Measurements from ENCODE around the gene HTR4. TPM values are rescaled to one million over a fixed set of nuclear protein-coding genes. Genes with fewer than 3 reads are reported as not detected.

HTR4 gene
- polyA plus RNA-seq, 2 of the 4 experiments (the other 2 are of a cell fraction) = not detected

DNA sequence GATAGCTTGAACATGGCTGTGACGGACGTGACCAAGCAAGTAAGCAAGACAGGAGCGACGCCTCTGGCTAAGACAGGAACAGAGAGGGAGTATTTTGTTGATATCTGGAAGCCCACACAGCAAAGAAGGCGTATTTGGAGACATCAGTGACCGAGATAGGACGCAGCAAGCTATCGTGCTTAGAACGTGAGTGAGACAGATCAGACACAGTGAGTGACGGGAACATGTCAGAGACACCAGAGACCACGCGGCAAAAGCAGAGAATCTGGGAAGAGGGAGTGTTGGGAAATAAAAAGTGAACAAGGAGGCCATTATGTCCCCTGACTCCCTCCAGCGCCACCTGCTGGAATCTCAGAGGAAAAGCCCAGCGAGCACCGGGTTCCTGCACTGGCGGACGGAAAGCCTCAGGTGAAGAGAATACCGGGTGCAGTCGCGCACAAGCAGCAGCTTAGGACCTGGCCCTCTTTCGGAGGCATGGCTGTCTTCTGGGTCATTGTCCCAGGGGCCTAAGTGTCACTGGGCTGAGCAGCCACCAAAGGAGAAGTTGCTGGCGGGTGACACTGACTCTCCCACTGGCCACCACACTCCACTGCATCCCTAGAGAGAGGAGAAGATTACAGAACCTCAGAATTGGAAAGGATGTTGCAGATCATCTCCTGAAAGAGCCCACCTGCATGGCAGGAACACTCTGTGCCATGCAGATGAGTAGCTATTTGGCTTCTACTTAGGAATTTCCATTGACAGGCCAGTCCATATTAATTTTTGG, 171.4 kb downstream of the HTR4 start (continued):
- TF ChIP-seq, protein P1, sequence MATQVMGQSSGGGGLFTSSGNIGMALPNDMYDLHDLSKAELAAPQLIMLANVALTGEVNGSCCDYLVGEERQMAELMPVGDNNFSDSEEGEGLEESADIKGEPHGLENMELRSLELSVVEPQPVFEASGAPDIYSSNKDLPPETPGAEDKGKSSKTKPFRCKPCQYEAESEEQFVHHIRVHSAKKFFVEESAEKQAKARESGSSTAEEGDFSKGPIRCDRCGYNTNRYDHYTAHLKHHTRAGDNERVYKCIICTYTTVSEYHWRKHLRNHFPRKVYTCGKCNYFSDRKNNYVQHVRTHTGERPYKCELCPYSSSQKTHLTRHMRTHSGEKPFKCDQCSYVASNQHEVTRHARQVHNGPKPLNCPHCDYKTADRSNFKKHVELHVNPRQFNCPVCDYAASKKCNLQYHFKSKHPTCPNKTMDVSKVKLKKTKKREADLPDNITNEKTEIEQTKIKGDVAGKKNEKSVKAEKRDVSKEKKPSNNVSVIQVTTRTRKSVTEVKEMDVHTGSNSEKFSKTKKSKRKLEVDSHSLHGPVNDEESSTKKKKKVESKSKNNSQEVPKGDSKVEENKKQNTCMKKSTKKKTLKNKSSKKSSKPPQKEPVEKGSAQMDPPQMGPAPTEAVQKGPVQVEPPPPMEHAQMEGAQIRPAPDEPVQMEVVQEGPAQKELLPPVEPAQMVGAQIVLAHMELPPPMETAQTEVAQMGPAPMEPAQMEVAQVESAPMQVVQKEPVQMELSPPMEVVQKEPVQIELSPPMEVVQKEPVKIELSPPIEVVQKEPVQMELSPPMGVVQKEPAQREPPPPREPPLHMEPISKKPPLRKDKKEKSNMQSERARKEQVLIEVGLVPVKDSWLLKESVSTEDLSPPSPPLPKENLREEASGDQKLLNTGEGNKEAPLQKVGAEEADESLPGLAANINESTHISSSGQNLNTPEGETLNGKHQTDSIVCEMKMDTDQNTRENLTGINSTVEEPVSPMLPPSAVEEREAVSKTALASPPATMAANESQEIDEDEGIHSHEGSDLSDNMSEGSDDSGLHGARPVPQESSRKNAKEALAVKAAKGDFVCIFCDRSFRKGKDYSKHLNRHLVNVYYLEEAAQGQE (IDR thresholded peaks at IDR 0.05) = no peak
- TF ChIP-seq ELK1 (IDR thresholded peaks at IDR 0.05; ENCODE audit: low read depth, low read length) (no peak), RAD21 (conservative IDR thresholded peaks at IDR 0.05 in 1 of 2, IDR thresholded peaks at IDR 0.05 in 1 of 2) (peak; percentile 47 to 49; a peak in 4 of 5 replicates), MAZ (IDR thresholded peaks at IDR 0.05; ENCODE audit: borderline replicate concordance, low read depth, low read length) (no peak), KDM5A (IDR thresholded peaks at IDR 0.05) (no peak), ESRRA (IDR thresholded peaks at IDR 0.05; ENCODE audit: borderline replicate concordance, low read length) (no peak), HEYL (CRISPR knock-in tag; IDR thresholded peaks at IDR 0.05) (no peak), JUN (IDR thresholded peaks at IDR 0.05) (no peak), HDAC2 (IDR thresholded peaks at IDR 0.05) (no peak), ZFP36 (IDR thresholded peaks at IDR 0.05; ENCODE audit: borderline replicate concordance, partially characterized antibody) (peak; percentile 54), CHD2 (IDR thresholded peaks at IDR 0.05; ENCODE audit: low read length, partially characterized antibody) (no peak), RCOR1 (IDR thresholded peaks at IDR 0.05; ENCODE audit: low read depth, low read length) (no peak), CBX8 (IDR thresholded peaks at IDR 0.05) (no peak)

DNA sequence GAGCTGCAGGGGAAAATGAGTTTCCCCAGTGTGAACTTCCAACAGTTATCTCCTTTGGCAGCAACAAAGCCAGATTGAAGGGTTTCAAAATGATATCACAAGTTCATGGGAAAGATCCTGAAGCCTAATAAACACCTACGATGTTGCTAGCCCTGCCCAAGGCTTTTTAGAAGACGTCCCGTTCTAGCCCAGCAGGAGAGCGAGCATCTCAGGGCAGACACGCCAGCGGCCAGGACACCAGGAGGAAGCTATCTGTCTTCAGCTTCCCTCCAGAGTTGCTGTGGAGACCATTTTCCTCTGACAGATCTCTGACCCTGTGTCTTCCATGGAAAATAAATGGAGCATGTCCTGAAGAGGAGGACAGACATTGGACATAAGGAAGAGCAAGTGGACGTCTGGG, 172.1 kb downstream of the HTR4 start:
- H3K4me3 ChIP-seq = peak overlapping the region; percentile 46; the same call in 2 of the 3 replicates
- 0 out of 3 replicates have a peak, but pooled peaks cover 3% of the 10 kb centered on the region for H3K4me1 ChIP-seq
- ATAC-seq (peak; percentile 42 to 68; a peak in 5 of 6 replicates), DNase-seq (ENCODE audit: low read depth in 1 of 2, low spot score in 1 of 2) (peak in 1 of 2 experiments; percentile 1), FAIRE-seq (no peak)
- ChIA-PET CTCF (interaction anchor here (0.8 to 3.5 kb wide), 19 partner anchors 9 to 574 kb away, joined by 3 to 36 read pairs (median 4); no protein-coding TSS in a partner anchor), POLR2A (no interaction called here)
- H3K9me3 ChIP-seq = no peaks in the 10 kb centered on the region
- H3K4me2 ChIP-seq = peak overlapping the region; percentile 82
- H3K27ac ChIP-seq = no peak overlapping the region; a peak in 1 of 6 replicates
- 42% methylated on average over 7 of the region's 7 CpGs for WGBS (ENCODE audit: missing lambda C conversion rate)
- no peak for TF ChIP-seq FOSB (CRISPR knock-in tag; IDR thresholded peaks at IDR 0.05)
- TF ChIP-seq E2F6 (IDR thresholded peaks at IDR 0.05; ENCODE audit: borderline replicate concordance, low read depth) = no peak
- TF ChIP-seq ZC3H11A (IDR thresholded peaks at IDR 0.05) = no peak
- TF ChIP-seq NR3C1 (IDR thresholded peaks at IDR 0.05) = no peak
- TF ChIP-seq ZFP36 (IDR thresholded peaks at IDR 0.05; ENCODE audit: borderline replicate concordance, partially characterized antibody) = no peak
- no peak for TF ChIP-seq MYC (IDR thresholded peaks at IDR 0.05; ENCODE audit: borderline replicate concordance, low read length)
- TF ChIP-seq HOXB13 (CRISPR knock-in tag; IDR thresholded peaks at IDR 0.05; ENCODE audit: low read depth) = no peak
- no peak for TF ChIP-seq POLR2AphosphoS2 (conservative IDR thresholded peaks at IDR 0.05; ENCODE audit: low read length)
- TF ChIP-seq, protein P2, sequence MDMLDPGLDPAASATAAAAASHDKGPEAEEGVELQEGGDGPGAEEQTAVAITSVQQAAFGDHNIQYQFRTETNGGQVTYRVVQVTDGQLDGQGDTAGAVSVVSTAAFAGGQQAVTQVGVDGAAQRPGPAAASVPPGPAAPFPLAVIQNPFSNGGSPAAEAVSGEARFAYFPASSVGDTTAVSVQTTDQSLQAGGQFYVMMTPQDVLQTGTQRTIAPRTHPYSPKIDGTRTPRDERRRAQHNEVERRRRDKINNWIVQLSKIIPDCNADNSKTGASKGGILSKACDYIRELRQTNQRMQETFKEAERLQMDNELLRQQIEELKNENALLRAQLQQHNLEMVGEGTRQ (IDR thresholded peaks at IDR 0.05) = no peak
- TF ChIP-seq, protein P1 (IDR thresholded peaks at IDR 0.05) = no peak
- TF ChIP-seq ESRRA (IDR thresholded peaks at IDR 0.05; ENCODE audit: borderline replicate concordance, low read length) = no peak
- TF ChIP-seq KDM1A (IDR thresholded peaks at IDR 0.05; ENCODE audit: low read depth) = no peak
- no peak for TF ChIP-seq HMGXB4 (CRISPR knock-in tag; IDR thresholded peaks at IDR 0.05; ENCODE audit: borderline replicate concordance)
- no peak for TF ChIP-seq TP53 (CRISPR knock-in tag; IDR thresholded peaks at IDR 0.05)
- TF ChIP-seq SREBF2 (IDR thresholded peaks at IDR 0.05) = no peak
- TF ChIP-seq CBX8 (IDR thresholded peaks at IDR 0.05) = no peak
